ENCODE measurements around the gene PDZD4.

The PDZD4 gene

DNA sequence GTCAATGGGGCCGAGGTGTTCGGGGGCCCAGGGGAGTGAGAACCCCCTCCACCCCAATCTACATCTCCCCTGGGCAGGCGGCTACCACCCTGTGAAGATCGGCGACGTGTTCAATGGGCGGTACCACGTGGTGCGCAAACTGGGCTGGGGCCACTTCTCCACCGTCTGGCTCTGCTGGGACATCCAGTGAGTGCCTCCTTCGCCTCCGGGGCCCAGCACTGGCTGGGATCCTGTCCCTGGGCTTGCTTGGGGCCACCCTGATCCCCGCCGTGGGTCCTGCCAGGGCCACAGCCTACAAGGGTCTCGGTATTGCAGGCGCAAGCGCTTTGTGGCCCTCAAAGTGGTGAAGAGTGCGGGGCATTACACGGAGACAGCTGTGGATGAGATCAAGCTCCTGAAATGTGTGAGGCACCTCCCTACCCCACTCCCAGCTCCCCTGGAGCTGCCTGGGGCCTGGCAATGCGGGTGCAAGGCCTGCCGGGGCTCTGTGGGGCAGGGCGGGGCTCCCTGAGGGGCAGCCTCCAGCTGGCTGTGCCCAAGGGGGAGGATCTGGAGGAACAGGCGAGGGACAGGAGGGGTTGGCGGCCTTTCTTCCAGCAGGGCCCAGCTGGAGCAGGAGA lies 48.8 kb downstream of the PDZD4 start:
- no peak for DNase-seq

- DNase-seq: no peak
Measured at GRCh38 chrX:153780678-153781427, 49.5 kb downstream of the PDZD4 start, which contains the start of gene SRPK3. TSS of gene SRPK3 (plus strand) at chrX:153781041. CDS start at chrX:153781087, 46 bp downstream.

- no peak for DNase-seq
Measured at GRCh38 chrX:153779891-153780677, 50.3 kb downstream of the PDZD4 start.

GRCh38 chrX:153778684-153779101 lies 51.7 kb downstream of the PDZD4 start:
- DNase-seq: no peak

DNA sequence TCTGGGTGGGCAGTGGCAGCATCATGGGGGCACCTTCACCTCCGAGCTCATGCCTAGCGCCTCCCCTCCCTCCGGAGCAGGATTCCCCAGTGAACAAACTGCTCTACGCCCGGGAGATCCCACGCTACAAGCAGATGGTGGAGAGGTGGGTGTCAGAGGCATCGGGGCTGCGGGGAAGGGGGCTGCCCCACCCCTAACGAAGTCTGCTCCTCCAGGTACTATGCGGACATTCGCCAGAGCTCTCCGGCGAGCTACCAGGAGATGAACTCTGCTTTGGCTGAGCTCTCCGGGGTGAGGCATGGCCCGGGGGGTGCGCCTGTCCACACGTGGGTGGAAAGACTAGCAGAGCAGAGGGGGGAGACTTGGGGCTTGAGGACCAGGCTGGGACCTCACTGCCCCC lies 52.2 kb downstream of the PDZD4 start:
- no peak for DNase-seq

- DNase-seq: no peak
Measured at GRCh38 chrX:153777261-153778090, 52.9 kb downstream of the PDZD4 start.

GRCh38 chrX:153776611-153777045 lies 53.7 kb downstream of the PDZD4 start:
- no peak for DNase-seq

GRCh38 chrX:153776120-153776599 lies 54.2 kb downstream of the PDZD4 start:
- DNase-seq: no peak

- no peak for DNase-seq
Measured at GRCh38 chrX:153775293-153776119, 54.8 kb downstream of the PDZD4 start.

- no peak for DNase-seq
Measured at GRCh38 chrX:153774576-153775292, 55.6 kb downstream of the PDZD4 start.

- DNase-seq: no peak
Measured at GRCh38 chrX:153773741-153774575, 56.4 kb downstream of the PDZD4 start.

GRCh38 chrX:153773218-153773611 lies 57.1 kb downstream of the PDZD4 start:
- DNase-seq: no peak

DNA sequence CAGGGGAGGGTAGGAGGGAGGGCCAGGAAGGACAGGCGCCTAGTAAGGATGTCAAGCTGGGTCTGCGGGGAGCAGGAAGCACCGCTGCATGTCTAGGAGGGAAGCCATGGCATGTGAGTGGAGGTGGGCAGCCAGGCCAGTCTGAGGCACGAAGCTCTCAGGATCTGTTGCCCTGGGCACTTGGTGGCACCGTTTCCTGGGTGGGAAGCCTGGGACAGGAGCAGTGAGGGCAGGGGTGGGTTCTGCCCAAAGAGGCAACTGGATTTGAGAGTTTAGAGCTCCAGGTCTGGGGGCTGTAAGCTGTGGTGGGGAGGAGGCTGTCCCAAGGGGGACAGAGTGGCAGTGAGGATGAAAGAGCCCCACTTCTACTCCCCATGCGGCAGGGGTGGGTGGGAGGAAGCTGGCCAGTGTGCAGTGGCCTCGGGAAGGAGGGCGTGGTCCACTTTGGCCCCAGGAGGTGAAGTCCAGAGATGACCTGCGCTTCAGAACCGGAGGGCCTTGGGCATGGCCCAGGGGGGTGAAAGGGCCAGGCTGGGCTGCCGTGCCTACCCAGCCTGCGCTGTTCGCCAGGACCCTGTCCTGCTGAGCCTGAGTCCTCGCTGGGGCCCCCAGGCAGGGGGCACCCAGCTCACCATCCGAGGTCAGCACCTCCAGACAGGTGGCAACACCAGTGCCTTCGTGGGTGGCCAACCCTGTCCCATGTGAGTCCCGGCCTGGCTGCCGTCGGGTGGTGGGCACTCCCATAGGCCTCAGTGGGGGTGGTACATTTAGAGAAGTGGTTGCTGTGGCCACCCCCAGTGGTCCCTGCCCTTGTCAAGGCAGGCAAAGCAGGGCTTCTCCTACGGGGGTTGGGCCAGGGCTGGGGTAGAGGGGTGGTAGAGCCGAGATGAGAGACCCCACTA lies 57.8 kb downstream of the PDZD4 start:
- no peak for DNase-seq

- DNase-seq: no peak
Measured at GRCh38 chrX:153771415-153772315, 58.7 kb downstream of the PDZD4 start.

- no peak for DNase-seq
Measured at GRCh38 chrX:153770601-153771414, 59.5 kb downstream of the PDZD4 start.

DNA sequence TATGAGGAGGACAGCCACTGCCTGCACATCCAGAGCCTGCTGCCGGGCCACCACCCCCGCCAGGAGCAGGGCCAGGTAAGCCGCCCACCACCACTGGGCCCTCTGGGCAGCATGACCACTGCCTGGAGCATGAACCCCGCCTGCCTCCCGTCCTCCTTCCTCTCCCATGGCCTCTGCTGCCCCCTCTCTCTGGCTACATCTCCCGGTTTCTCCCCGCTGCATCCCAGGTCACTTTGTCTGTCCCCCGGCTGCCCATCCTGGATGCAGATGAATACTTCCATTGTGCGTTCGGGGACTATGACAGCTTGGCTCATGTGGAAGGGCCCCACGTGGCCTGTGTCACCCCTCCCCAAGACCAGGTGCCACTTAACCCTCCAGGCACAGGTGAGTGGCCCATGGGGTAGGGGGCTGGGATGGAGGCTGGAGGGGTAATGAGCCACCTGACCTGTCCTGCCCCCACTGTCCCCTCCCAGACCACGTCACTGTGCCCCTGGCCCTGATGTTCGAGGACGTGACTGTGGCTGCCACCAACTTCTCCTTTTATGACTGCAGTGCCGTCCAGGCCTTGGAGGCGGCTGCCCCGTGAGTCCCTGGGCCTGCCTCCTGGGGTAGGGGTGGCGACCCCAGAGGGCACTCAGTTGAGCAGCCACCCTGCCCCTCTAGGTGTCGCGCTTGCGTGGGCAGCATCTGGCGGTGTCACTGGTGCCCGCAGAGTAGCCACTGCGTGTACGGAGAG lies 60.3 kb downstream of the PDZD4 start:
- no peak for DNase-seq

All from activated effector memory CD4-positive, alpha-beta T cell treated with Interleukin-2 at 50 U/mL for 16 hours (primary cell).